ENCODE data around the gene RARS2.
"Not testable (repeated sequence)": the region's sequence is repeated elsewhere in the genome, so short reads cannot be mapped to it uniquely, and the experiment has no call there.

Gene RARS2

GRCh38 chr6:87489326-87489725 lies 100.5 kb downstream of the RARS2 start:
- not testable (repeated sequence) for DNase-seq

- DNase-seq: no peak
Observed at GRCh38 chr6:87487555-87487954, 102.2 kb downstream of the RARS2 start.

GRCh38 chr6:87484491-87484890 lies 105.3 kb downstream of the RARS2 start:
- DNase-seq: no peak

GRCh38 chr6:87483929-87484328 lies 105.9 kb downstream of the RARS2 start:
- no peak for DNase-seq

GRCh38 chr6:87482366-87482765 lies 107.4 kb downstream of the RARS2 start:
- DNase-seq: no peak

GRCh38 chr6:87481931-87482330 lies 107.9 kb downstream of the RARS2 start:
- no peak for DNase-seq

GRCh38 chr6:87473419-87473903 lies 116.3 kb downstream of the RARS2 start:
- peak; percentile 60 for DNase-seq

- DNase-seq: peak; percentile 75
Observed at GRCh38 chr6:87472525-87473418, 117.0 kb downstream of the RARS2 start, which contains the start of gene SLC35A1. Gene SLC35A1, plus strand, starts transcription at chr6:87472974. Its CDS starts 30 bp downstream, at chr6:87473004.

GRCh38 chr6:87465051-87465450 lies 124.7 kb downstream of the RARS2 start:
- DNase-seq: no peak
